Measurements from ENCODE around the gene TAF1. TPM values are rescaled to one million over a fixed set of nuclear protein-coding genes. Genes with fewer than 3 reads are reported as not detected.
"Not testable (repeated sequence)": the region's sequence is repeated elsewhere in the genome, so short reads cannot be mapped to it uniquely, and the experiment has no call there.

Gene TAF1
- total RNA-seq, 1 donor, result 29.8 TPM

DNA sequence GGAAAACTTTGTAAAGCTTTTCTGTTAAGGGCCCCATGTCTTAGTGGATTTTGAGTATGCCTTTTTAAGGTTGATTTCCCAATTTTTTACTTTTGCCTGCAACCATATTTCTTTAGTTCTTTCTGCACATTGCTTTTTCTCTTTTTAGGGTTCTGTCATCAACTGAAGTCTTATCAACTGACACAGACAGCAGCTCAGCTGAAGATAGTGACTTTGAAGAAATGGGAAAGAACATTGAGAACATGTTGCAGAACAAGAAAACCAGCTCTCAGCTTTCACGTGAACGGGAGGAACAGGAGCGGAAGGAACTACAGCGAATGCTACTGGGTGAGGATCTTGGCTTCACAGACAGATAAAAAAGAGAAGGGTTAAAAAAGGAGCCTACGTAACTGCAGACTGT, 27.8 kb downstream of the TAF1 start:
- TF ChIP-seq, protein P1, sequence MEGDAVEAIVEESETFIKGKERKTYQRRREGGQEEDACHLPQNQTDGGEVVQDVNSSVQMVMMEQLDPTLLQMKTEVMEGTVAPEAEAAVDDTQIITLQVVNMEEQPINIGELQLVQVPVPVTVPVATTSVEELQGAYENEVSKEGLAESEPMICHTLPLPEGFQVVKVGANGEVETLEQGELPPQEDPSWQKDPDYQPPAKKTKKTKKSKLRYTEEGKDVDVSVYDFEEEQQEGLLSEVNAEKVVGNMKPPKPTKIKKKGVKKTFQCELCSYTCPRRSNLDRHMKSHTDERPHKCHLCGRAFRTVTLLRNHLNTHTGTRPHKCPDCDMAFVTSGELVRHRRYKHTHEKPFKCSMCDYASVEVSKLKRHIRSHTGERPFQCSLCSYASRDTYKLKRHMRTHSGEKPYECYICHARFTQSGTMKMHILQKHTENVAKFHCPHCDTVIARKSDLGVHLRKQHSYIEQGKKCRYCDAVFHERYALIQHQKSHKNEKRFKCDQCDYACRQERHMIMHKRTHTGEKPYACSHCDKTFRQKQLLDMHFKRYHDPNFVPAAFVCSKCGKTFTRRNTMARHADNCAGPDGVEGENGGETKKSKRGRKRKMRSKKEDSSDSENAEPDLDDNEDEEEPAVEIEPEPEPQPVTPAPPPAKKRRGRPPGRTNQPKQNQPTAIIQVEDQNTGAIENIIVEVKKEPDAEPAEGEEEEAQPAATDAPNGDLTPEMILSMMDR (IDR thresholded peaks at IDR 0.05; ENCODE audit: insufficient read depth, low read length), result no peak
- no peak for DNase-seq (ENCODE audit: low read depth)
- H3K4me3 ChIP-seq (ENCODE audit: low read depth, low read length), result no peak overlapping the region

DNA sequence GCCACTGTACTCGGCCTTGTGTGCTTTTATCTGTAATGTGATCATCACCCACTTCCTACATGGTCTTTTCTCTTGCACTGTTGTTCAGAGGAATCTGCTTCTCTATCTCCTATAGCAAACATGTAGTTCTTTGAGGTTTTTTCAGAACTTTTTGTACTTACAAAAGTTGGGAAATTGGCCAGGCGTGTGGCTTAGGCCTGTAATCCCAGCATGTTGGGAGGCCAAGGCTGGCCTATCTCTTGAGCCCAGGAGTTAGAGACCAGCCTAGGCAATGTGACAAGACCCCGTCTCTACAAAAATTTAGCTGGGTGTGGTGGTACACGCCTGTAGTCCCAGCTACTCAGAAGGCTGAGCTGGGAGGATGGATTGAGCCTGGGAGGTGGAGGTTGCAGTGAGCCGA, 30.4 kb downstream of the TAF1 start:
- no peak for DNase-seq (ENCODE audit: low read depth)
- no peak overlapping the region for H3K4me3 ChIP-seq (ENCODE audit: low read depth, low read length)

DNA sequence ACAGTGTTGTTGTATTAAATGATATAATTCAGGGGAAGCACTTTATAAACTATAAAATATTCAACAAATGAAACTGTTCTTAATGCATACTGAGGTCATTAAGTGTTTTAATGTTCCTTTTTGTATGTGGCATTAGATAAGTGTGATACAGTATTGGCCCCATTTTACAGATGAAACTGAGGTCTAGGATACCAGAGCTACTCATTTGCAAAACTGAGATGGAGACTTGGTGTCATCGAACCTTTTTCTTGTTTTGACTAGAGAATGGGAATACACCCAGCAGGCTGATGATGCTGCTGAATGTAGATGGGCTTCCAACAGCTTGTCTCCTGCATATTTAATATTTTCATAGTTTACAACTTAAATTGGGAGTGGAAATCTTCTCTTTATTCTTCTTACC, 34.6 kb downstream of the TAF1 start:
- no peak overlapping the region for H3K4me3 ChIP-seq (ENCODE audit: low read depth, low read length)
- DNase-seq (ENCODE audit: low read depth), result no peak
- TF ChIP-seq, protein P1 (IDR thresholded peaks at IDR 0.05; ENCODE audit: insufficient read depth, low read length), result no peak

More for the DNA sequence above, 30.4 kb downstream of the TAF1 start:
- TF ChIP-seq, protein P1 (IDR thresholded peaks at IDR 0.05; ENCODE audit: insufficient read depth, low read length), result no peak

DNA sequence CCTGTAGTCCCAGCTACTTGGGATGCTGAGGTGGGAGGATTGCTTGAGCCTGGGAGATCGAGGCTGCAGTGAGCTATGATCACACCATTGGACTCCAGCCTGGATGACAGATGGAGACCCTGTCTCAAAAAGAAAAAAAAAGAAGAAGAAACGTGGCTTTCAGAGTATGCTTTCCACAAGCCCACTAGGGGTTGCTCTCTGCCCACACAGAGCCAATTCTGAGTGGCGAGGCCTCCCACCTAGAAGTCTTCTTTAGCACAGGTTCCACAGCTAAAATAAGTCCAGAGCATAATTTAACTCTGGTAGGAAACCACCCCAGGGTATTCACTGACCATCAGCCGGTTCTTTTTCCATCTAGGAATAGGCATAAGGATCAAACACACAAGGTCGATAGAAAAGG, 50.1 kb downstream of the TAF1 start:
- not testable (repeated sequence) for DNase-seq (ENCODE audit: low read depth); H3K4me3 ChIP-seq (ENCODE audit: low read depth, low read length)

DNA sequence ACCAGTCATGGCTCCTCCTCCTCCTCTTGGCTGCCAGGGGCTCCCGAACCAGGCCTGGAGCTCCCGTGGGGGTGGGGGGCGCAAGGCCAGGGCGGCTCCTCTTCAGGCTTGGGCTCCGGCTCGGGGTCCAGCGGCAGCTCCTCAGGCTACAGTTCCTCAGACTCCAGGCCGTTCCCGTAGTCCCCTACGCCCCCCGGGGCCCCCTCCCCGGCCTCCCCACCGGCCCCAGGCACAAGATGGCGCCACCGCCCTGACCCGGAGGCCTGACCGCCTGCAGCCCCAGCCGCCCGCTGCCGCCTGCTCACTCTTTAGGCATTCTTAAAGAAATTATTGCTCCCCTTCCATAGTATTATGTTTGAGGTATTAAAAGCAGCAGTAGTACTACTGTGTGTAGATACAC, 54.5 kb downstream of the TAF1 start:
- DNase-seq (ENCODE audit: low read depth), result no peak
- TF ChIP-seq, protein P1 (IDR thresholded peaks at IDR 0.05; ENCODE audit: insufficient read depth, low read length), result no peak
- no peak overlapping the region for H3K4me3 ChIP-seq (ENCODE audit: low read depth, low read length)

DNA sequence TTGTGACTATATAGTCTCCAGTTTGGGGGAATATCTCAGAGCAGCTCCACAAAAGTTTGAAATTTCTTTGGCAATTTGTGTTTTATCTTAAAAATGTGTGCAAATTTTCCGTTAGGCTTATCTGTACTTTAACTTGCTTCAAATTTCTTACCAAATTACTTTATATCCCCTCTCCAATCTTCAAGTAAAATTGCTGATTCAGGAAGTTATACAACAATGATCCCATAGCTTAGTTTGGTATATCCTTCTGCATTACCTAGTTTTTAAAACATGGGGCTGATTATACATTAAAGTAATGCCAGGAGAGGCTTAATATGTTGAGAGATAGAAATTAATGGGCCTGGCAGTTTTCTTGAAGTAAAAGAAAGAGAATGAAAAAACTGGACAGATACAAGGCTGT, 66.6 kb downstream of the TAF1 start:
- no peak overlapping the region for H3K4me3 ChIP-seq (ENCODE audit: low read depth, low read length)
- DNase-seq (ENCODE audit: low read depth), result no peak
- TF ChIP-seq, protein P1 (IDR thresholded peaks at IDR 0.05; ENCODE audit: insufficient read depth, low read length), result no peak

DNA sequence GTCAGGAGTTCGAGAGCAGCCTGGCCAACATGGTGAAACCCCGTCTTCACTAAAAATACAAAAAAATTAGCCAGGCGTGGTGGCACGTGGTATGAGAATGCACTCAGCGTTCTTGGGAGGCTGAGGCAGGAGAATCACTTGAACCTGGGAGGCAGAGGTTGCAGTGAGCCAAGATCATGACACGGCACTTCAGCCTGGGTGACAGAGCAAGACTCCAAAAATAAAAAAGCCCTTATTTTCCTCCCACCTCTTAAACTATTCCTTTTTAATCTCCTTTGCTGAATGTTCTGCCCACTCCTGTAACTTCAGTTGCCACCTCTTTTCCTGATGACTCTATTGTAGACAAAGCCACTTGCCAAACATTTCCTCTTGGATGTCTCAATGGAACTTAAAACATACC, 72.6 kb downstream of the TAF1 start:
- H3K4me3 ChIP-seq (ENCODE audit: low read depth, low read length), result no peak overlapping the region
- DNase-seq (ENCODE audit: low read depth), result no peak
- TF ChIP-seq, protein P1 (IDR thresholded peaks at IDR 0.05; ENCODE audit: insufficient read depth, low read length), result no peak

Data from fibroblast of the aortic adventitia (primary cell).